Central memory CD8-positive, alpha-beta T cell (primary cell): ENCODE results near the gene ARHGAP12.

ENCODE experiments used
- ATAC-seq: fragments of 150-1000 bp; cut with Tn5 transposase; replicated peaks from 2 replicates; pipeline ENCODE4 v1.10.0; 2022; ENCODE audit warnings: mild to moderate bottlenecking, moderate FRiP score, moderate number of reproducible peaks; ENCODE audit not compliant: poor library complexity, severe bottlenecking; ENCODE audit errors: extremely low read depth
- DNase-seq, 2 donors: peaks; one replicate each; pipeline ENCODE4 v3.0.0; 2021; ENCODE audit warnings: low spot score in 2 of 2
- H3K27ac Mint-ChIP-seq: one replicate; pipeline ENCODE4 v1.8.0; 2022; ENCODE audit warnings: low read depth, mild to moderate bottlenecking, moderate library complexity, mixed read lengths
- H3K27me3 Mint-ChIP-seq: one replicate; pipeline ENCODE4 v1.8.0; 2022; ENCODE audit warnings: mixed read lengths
- H3K36me3 Mint-ChIP-seq: one replicate; pipeline ENCODE4 v1.8.0; 2022; ENCODE audit warnings: mild to moderate bottlenecking, moderate library complexity, mixed read lengths; ENCODE audit not compliant: insufficient read depth
- H3K4me1 Mint-ChIP-seq: one replicate; pipeline ENCODE4 v1.8.0; 2022; ENCODE audit warnings: mixed read lengths
- H3K4me3 Mint-ChIP-seq: one replicate; pipeline ENCODE4 v1.8.0; 2022; ENCODE audit warnings: mild to moderate bottlenecking, moderate library complexity, mixed read lengths
- H3K9me3 Mint-ChIP-seq: one replicate; pipeline ENCODE4 v1.8.0; 2022; ENCODE audit warnings: mixed read lengths

Gene ARHGAP12

DNA sequence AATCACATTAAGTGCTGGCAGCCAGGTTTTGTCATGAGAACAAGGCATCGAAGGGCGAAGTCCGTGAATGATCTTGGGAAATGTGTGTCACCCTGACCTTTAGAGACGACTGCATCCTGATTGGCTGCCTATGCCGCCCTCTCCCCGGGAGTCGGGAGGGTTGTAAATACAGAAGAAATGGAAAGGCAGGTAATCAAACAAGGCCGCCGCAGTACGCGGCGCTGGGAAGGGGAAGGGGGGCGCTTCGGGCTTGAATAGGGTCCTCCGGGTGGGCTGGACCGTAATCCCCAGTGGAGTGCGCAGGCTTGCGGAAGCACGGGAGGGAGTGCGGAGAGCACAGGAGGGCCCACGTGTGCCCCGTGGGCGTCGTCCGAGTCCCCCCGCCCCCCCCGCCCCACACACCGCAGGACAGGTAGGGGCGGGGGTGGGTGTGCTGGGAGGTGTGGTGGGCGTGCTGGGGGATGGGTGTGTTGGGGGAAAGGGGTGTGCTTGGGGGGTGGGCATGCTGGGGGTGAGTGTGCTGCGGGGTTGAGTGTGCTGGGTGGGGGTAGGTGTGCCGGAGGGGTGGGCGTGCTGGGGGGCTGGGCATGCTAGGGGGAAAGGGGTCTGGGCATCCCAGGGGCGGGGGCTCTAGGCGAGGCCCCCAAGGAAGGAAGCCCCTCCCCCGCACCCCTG lies 169.4 kb downstream of the ARHGAP12 start:
- Mint-ChIP-seq H3K9me3 (no peaks in the 10 kb centered on the region), H3K36me3 (peaks cover 3% of the 10 kb centered on the region), H3K4me3 (peak overlapping the region; percentile 94), H3K27me3 (no peaks in the 10 kb centered on the region), H3K4me1 (peaks cover 12% of the 10 kb centered on the region), H3K27ac (peak overlapping the region; percentile 94)
- no peak for ATAC-seq
- no peak for DNase-seq

DNA sequence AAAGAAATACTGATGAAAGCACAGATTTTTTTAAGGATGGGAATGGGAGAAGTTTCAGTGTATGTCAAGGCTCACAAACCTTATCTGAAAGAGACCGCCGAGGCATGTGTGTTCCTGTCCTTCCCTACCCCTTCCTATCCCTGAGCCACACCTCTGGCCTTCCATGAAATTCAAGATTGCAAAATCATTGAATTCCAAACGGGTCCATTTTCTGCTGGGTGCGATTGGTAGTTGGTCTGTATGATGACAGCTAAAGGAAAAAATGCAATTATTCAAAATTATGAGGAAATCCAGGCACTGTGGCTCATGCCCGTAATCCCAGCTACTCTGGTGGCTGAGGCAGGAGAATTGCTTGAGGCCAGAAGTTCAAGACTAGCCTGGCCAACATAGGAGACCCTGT lies 170.1 kb downstream of the ARHGAP12 start:
- Mint-ChIP-seq H3K36me3 (peaks cover 3% of the 10 kb centered on the region), H3K27ac (peak overlapping the region; percentile 94), H3K9me3 (no peaks in the 10 kb centered on the region), H3K27me3 (no peaks in the 10 kb centered on the region), H3K4me3 (peak overlapping the region; percentile 94), H3K4me1 (peaks cover 12% of the 10 kb centered on the region)
- ATAC-seq (no peak), DNase-seq (no peak)

DNA sequence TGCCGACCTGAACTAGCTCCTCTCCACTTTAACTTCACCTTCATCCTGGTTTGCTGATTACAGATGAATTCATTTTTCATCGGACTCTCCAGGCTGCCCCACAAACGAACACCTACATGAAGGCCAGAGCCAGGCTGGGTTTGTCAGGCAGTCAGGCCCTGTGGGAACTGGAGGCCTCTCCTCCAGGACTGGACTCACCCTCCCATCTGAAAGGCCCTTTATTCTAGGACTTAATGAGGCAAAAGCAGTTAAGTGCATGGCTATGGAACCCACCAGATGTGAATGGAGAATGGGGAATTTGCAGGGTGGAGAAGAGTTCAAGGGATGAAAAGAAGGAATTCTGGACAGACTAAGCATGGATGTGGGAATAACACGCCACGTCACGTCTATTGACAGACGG lies 170.8 kb downstream of the ARHGAP12 start:
- Mint-ChIP-seq H3K36me3 (peaks cover 3% of the 10 kb centered on the region), H3K4me1 (peaks cover 12% of the 10 kb centered on the region), H3K27me3 (no peaks in the 10 kb centered on the region), H3K9me3 (no peaks in the 10 kb centered on the region), H3K4me3 (peak overlapping the region; percentile 94), H3K27ac (no peak overlapping the region)
- ATAC-seq (no peak), DNase-seq (no peak)

DNA sequence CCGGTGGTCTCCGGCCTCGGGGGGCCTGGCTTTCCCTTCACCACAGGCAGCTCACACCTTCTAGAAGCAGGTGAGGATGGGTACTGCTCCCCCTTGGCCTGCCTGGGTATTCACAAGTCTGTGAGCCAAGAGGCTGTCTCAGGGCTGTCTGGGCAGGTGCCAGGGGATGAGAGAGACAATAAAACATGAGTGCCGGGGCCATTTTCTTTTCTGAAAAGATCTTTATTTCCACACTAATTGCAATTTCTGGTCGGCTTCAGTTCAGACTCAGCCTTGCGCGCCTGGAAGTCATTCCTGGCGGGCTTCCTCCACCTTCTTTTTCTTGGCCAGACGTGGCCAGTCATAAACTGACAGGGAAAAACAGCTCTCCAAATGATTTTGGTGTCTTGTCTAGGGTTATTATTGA lies 171.2 kb downstream of the ARHGAP12 start:
- H3K4me1 Mint-ChIP-seq: peaks cover 12% of the 10 kb centered on the region
- H3K27ac Mint-ChIP-seq: no peak overlapping the region
- DNase-seq (no peak), ATAC-seq (no peak)
- no peaks in the 10 kb centered on the region for H3K9me3 Mint-ChIP-seq
- H3K27me3 Mint-ChIP-seq: no peaks in the 10 kb centered on the region
- H3K36me3 Mint-ChIP-seq: peaks cover 3% of the 10 kb centered on the region
- H3K4me3 Mint-ChIP-seq: no peak overlapping the region

DNA sequence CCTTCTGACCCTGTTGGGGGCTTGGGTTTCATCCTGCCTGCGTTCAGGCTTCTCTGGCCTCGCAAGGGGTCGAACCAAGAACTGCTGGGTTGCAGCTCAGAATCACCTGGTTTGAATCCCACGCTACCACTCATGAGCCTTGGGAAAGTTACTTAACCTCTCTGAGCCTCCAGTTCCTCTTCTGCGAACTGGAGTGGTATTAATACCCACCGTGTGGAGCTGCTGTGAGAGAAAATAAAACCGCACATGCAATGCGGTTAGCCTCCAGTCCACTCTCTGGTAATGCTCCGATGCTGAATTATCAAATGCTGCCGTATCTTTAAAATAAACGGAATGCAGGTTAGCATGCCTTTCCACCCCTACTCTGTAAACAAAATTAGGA lies 171.9 kb downstream of the ARHGAP12 start:
- no peaks in the 10 kb centered on the region for H3K9me3 Mint-ChIP-seq
- H3K36me3 Mint-ChIP-seq: peaks cover 3% of the 10 kb centered on the region
- H3K4me1 Mint-ChIP-seq: peaks cover 12% of the 10 kb centered on the region
- DNase-seq (no peak), ATAC-seq (no peak)
- no peaks in the 10 kb centered on the region for H3K27me3 Mint-ChIP-seq
- no peak overlapping the region for H3K27ac Mint-ChIP-seq
- no peak overlapping the region for H3K4me3 Mint-ChIP-seq

DNA sequence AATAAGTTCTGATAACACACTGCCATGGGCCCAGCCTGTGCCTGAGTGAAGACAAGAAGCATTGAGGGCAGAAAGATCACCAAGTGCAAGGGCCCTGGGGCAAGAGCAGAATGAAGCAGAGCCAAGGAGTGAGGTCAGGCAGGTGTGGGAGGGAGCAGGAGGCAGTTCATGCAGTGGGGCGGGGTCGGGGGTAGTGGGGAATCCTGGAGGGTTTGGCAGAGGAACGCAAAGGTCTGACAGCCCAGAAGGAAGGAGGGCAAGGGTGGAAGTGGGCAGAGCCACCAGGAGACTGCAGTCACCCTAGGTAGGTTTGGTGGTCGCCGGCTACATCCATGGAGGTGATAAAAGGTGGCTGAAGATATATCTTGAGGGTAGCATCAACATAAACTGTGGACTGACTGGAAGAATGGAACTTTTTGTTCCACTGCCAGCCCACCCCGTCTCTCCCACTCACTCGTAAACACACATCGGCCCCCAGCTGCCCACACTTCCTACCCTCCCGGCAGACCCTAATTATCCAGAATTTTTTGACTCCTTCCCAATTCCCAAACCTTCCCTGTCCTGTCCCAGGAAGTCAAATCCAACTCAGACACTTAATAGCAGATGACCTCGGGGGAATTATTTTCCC lies 172.4 kb downstream of the ARHGAP12 start:
- DNase-seq (no peak), ATAC-seq (no peak)
- Mint-ChIP-seq H3K27ac (no peak overlapping the region), H3K9me3 (no peaks in the 10 kb centered on the region), H3K36me3 (peaks cover 3% of the 10 kb centered on the region), H3K27me3 (no peaks in the 10 kb centered on the region), H3K4me3 (no peak overlapping the region), H3K4me1 (peaks cover 12% of the 10 kb centered on the region)
